NCI-H1092 (cell line): Measurements from ENCODE around the gene SEMA6C.
"Not testable (repeated sequence)": the region's sequence is repeated elsewhere in the genome, so short reads cannot be mapped to it uniquely, and the experiment has no call there.

Experiments used
- DNase-seq: peaks from one replicate; lab custom pipeline; 2025; lab: John Stamatoyannopoulos, UW

Gene SEMA6C

GRCh38 chr1:151146412-151147131, at the start of gene SEMA6C:
TSS of gene SEMA6C (minus strand) at chr1:151146631. CDS start at chr1:151142621, 4,010 bp downstream.
- DNase-seq: peak; percentile 92

GRCh38 chr1:151194894-151195594, 48.6 kb upstream of the SEMA6C start:
- not testable (repeated sequence) for DNase-seq

- DNase-seq: no peak
Measured at GRCh38 chr1:151193856-151194255, 47.4 kb upstream of the SEMA6C start.

- DNase-seq: no peak
Measured at GRCh38 chr1:151193304-151193703, 46.9 kb upstream of the SEMA6C start.

- no peak for DNase-seq
Measured at GRCh38 chr1:151192047-151192446, 45.6 kb upstream of the SEMA6C start.

GRCh38 chr1:151189637-151190445, 43.4 kb upstream of the SEMA6C start, which contains the start of gene VPS72:
TSS of gene VPS72 (minus strand) at chr1:151190197. CDS start at chr1:151190121, 76 bp downstream.
- DNase-seq: peak; percentile 94

GRCh38 chr1:151188667-151189066, 42.2 kb upstream of the SEMA6C start:
- not testable (repeated sequence) for DNase-seq

GRCh38 chr1:151187205-151187604, 40.8 kb upstream of the SEMA6C start:
- peak; percentile 37 for DNase-seq

GRCh38 chr1:151184211-151184610, 37.8 kb upstream of the SEMA6C start:
- DNase-seq: no peak

GRCh38 chr1:151176514-151177045, 30.1 kb upstream of the SEMA6C start:
- DNase-seq: no peak

- no peak for DNase-seq
Measured at GRCh38 chr1:151175863-151176262, 29.4 kb upstream of the SEMA6C start, which contains the start of gene TMOD4. TSS of gene TMOD4 (minus strand) at chr1:151175981. CDS start at chr1:151174875, 1,106 bp downstream.

- peak; percentile 56 for DNase-seq
Measured at GRCh38 chr1:151175041-151175741, 28.8 kb upstream of the SEMA6C start.

- DNase-seq: no peak
Measured at GRCh38 chr1:151171190-151171589, 24.8 kb upstream of the SEMA6C start.

GRCh38 chr1:151167116-151167515, 20.7 kb upstream of the SEMA6C start:
- no peak for DNase-seq

GRCh38 chr1:151166505-151166956, 20.1 kb upstream of the SEMA6C start:
- DNase-seq: no peak

- DNase-seq: peak; percentile 99
Measured at GRCh38 chr1:151165738-151166504, 19.5 kb upstream of the SEMA6C start, which contains the start of the genes LYSMD1 and SCNM1. TSS of gene LYSMD1 (minus strand) at chr1:151165902. CDS start at chr1:151165258, 644 bp downstream. TSS of gene SCNM1 (plus strand) at chr1:151166144. CDS start at chr1:151166153, 9 bp downstream.

- no peak for DNase-seq
Measured at GRCh38 chr1:151165281-151165737, 18.9 kb upstream of the SEMA6C start.

- no peak for DNase-seq
Measured at GRCh38 chr1:151164732-151165280, 18.4 kb upstream of the SEMA6C start.

GRCh38 chr1:151159373-151159772, 12.9 kb upstream of the SEMA6C start:
- no peak for DNase-seq

- DNase-seq: no peak
Measured at GRCh38 chr1:151158751-151159251, 12.4 kb upstream of the SEMA6C start.
